WI38 (cell line): ENCODE results near the gene TRMU.
"Not testable (repeated sequence)": the region's sequence is repeated elsewhere in the genome, so short reads cannot be mapped to it uniquely, and the experiment has no call there.

Source experiments
- H3K4me3 ChIP-seq: 2 replicates; pipeline ENCODE4 v1.5.1; 2011; ENCODE audit warnings: low read depth, mild to moderate bottlenecking, control low read depth, low read length
- CTCF ChIP-seq: IDR thresholded peaks from 2 replicates; pipeline ENCODE4 v1.5.1; 2012; ENCODE audit warnings: low read depth, mild to moderate bottlenecking, control low read depth, low read length

TRMU gene

GRCh38 chr22:46308283-46308988, 27.1 kb upstream of the TRMU start:
- no peak for TF ChIP-seq CTCF
- H3K4me3 ChIP-seq: no peak overlapping the region

GRCh38 chr22:46309526-46310085, 25.9 kb upstream of the TRMU start:
- no peak overlapping the region for H3K4me3 ChIP-seq
- TF ChIP-seq CTCF: no peak

- H3K4me3 ChIP-seq: no peak overlapping the region
- TF ChIP-seq CTCF: no peak
These were observed 23.5 kb upstream of the TRMU start for GRCh38 chr22:46312056-46312455.

GRCh38 chr22:46312848-46313247, 22.7 kb upstream of the TRMU start:
- not testable (repeated sequence) for H3K4me3 ChIP-seq

- H3K4me3 ChIP-seq: no peak overlapping the region
- no peak for TF ChIP-seq CTCF
These were observed 19.5 kb upstream of the TRMU start for GRCh38 chr22:46315976-46316375.

- TF ChIP-seq CTCF: no peak
- H3K4me3 ChIP-seq: no peak overlapping the region
These were observed 17.9 kb upstream of the TRMU start for GRCh38 chr22:46317646-46318045.

GRCh38 chr22:46318576-46318975, 16.9 kb upstream of the TRMU start:
- H3K4me3 ChIP-seq: no peak overlapping the region
- no peak for TF ChIP-seq CTCF

- no peak for TF ChIP-seq CTCF
- no peak overlapping the region for H3K4me3 ChIP-seq
These were observed 16.2 kb upstream of the TRMU start for GRCh38 chr22:46319319-46319718.
